Coronary artery (tissue), 2 donors: ENCODE results near the gene SEMA6C.
"Not testable (repeated sequence)": the region's sequence is repeated elsewhere in the genome, so short reads cannot be mapped to it uniquely, and the experiment has no call there.

ENCODE experiments used
- DNase-seq: peaks from one replicate; pipeline ENCODE4 v3.0.0-alpha.2; 2017; ENCODE audit warnings: low spot score
- H3K27ac ChIP-seq, 2 donors: fragments of 200-600 bp; sonication (generic); one replicate each; pipeline ENCODE4 v1.5.1; 2016 to 2019
- H3K4me3 ChIP-seq: fragments of 200-600 bp; sonication (generic); 2 replicates; pipeline ENCODE4 v1.5.1; 2016; ENCODE audit warnings: mild to moderate bottlenecking, moderate library complexity
- TF ChIP-seq, protein P1 (sequence below): fragments of 200-600 bp; sonication (generic); IDR thresholded peaks from one replicate; pipeline ENCODE4 v1.5.1; 2019; ENCODE audit warnings: antibody characterized with exemption

Gene SEMA6C, protein sequence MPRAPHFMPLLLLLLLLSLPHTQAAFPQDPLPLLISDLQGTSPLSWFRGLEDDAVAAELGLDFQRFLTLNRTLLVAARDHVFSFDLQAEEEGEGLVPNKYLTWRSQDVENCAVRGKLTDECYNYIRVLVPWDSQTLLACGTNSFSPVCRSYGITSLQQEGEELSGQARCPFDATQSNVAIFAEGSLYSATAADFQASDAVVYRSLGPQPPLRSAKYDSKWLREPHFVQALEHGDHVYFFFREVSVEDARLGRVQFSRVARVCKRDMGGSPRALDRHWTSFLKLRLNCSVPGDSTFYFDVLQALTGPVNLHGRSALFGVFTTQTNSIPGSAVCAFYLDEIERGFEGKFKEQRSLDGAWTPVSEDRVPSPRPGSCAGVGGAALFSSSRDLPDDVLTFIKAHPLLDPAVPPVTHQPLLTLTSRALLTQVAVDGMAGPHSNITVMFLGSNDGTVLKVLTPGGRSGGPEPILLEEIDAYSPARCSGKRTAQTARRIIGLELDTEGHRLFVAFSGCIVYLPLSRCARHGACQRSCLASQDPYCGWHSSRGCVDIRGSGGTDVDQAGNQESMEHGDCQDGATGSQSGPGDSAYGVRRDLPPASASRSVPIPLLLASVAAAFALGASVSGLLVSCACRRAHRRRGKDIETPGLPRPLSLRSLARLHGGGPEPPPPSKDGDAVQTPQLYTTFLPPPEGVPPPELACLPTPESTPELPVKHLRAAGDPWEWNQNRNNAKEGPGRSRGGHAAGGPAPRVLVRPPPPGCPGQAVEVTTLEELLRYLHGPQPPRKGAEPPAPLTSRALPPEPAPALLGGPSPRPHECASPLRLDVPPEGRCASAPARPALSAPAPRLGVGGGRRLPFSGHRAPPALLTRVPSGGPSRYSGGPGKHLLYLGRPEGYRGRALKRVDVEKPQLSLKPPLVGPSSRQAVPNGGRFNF

DNA sequence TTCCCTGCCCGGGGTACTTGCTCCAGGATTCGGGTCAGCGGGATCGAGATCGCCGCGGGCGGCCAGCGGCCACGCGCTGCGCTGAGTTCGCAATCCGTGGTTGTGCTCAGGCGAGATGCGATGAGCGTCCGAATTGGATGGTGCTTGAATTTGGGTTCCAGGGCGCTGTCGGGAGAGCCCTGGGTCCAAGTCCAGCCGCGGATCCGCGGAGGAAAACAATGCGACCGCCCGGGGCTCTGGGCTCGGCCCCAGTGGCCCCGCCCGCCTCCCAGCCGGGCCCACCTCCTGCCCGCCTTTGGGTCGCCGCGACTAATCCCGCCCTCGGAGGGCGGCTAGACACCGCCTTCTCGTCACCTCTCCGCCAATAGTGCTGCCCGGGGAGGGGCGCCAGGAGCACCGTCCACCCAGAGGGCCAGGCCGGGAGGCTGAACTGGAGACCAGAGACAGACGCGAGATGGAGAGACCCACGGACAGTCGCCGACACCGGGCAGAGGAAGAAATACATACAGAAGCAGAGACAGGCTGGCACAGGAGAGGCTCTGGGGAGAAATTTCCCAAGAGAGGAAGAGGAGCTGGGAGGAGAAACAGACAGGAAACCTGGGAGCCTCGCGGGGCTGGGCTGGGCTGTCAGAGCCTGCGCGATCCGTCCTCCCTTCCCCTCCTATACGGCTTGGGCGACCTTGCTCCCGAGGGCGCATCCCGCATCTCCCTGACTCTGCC, at the start of gene SEMA6C:
SEMA6C (minus strand) TSS at position 220 of the 720 bp plus-strand sequence. CDS start 4,010 bp downstream, outside the sequence.
- TF ChIP-seq, protein P1, sequence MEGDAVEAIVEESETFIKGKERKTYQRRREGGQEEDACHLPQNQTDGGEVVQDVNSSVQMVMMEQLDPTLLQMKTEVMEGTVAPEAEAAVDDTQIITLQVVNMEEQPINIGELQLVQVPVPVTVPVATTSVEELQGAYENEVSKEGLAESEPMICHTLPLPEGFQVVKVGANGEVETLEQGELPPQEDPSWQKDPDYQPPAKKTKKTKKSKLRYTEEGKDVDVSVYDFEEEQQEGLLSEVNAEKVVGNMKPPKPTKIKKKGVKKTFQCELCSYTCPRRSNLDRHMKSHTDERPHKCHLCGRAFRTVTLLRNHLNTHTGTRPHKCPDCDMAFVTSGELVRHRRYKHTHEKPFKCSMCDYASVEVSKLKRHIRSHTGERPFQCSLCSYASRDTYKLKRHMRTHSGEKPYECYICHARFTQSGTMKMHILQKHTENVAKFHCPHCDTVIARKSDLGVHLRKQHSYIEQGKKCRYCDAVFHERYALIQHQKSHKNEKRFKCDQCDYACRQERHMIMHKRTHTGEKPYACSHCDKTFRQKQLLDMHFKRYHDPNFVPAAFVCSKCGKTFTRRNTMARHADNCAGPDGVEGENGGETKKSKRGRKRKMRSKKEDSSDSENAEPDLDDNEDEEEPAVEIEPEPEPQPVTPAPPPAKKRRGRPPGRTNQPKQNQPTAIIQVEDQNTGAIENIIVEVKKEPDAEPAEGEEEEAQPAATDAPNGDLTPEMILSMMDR, result no peak
- peak; percentile 96 for DNase-seq
- H3K27ac ChIP-seq, result peak within 1 kb of the TSS; percentile 72 to 80
- H3K4me3 ChIP-seq, result peak within 1 kb of the TSS; percentile 77

DNA sequence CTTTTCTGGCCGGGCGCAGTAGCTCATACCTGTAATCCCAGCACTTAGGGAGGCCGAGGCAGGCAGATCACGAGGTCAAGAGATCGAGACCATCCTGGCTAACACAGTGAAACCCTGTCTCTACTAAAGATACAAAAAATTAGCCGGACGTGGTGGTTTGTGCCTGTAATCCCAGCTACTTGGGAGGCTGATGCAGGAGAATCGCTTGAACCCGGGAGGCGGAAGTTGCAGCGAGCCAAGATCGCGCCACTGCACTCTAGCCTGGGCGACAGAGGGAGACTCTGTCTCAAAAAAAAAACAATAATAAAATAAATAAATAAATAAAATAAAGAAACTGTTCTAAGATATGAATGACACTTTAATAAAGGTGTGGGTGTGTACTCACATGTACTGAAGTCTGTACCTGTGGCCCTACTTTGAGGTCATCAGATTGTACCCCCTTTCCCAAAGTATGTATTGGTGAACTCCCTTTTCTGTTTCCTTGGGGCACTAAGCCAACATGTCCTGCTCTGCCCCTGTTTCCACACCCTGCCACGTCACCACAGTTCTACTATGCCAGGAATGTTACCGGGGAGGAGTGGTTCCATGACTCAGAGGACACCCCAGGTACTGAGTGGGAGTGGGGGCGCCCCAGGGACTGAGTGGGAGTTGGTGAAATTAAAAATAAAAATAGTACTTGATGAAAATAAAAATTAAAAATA, 48.6 kb upstream of the SEMA6C start:
- H3K4me3 ChIP-seq, H3K27ac ChIP-seq, DNase-seq: not testable (repeated sequence)

DNA sequence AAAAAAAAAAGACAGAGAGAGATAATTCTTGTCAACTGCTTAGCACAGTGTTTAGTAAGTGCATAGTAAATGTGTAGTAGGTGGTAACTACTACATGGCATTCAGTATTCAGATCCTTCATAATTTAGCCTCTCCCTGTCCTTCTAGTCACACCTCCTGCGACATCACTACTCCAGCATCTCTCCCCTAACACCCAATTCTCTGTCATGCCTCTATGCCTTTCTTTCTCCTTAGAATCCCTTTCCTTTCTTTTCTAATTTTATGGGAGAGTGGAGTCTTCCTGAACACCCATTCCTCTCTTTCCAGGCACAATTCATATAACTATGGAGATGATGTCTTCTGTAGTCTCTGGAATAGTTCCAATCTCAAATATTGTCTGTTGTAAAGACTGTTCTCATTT, 47.4 kb upstream of the SEMA6C start:
- Histone ChIP-seq H3K27ac (no peak overlapping the region), H3K4me3 (no peak overlapping the region)
- TF ChIP-seq, protein P1, result no peak
- DNase-seq, result no peak

DNA sequence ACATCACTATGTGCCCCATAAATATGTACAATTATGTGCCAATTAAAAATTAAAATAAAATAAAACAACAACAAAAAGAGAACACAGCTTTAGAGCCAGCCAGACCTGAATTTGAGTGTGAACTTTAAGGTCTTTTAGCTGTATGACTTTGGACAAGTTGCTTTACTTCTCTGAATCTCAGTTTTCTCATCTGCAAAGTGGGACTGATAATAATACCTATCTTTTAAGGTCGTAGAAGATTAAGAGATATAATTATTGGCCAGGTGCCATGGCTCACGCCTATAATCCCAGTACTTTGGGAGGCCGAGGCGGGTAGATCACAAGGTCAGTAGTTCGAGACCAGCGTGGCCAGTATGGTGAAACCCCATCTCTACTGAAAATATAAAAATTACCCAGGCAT, 46.9 kb upstream of the SEMA6C start:
- DNase-seq, result no peak
- TF ChIP-seq, protein P1, result no peak
- H3K4me3 ChIP-seq, result no peak overlapping the region

DNA sequence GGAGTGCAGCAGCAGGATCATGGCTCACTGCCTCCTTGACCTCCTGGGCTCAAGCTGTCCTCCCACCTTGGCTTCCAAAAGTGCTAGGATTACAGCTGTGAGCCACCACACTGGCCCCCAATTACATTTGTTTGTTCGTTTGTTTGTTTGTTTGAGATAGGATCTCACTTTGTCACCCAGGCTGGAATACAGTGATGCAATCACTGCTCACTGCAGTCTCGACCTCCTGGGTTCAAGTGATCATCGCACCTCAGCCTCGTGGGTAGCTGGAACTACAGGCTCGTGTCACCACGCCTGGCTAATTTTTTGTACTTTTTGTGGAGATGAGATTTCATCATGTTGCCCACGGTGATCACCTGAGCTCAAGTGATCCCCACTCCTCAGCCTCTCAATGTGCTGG, 45.6 kb upstream of the SEMA6C start:
- TF ChIP-seq, protein P1, result no peak

More for the DNA sequence above, 46.9 kb upstream of the SEMA6C start:
- H3K27ac ChIP-seq, result no peak overlapping the region

DNA sequence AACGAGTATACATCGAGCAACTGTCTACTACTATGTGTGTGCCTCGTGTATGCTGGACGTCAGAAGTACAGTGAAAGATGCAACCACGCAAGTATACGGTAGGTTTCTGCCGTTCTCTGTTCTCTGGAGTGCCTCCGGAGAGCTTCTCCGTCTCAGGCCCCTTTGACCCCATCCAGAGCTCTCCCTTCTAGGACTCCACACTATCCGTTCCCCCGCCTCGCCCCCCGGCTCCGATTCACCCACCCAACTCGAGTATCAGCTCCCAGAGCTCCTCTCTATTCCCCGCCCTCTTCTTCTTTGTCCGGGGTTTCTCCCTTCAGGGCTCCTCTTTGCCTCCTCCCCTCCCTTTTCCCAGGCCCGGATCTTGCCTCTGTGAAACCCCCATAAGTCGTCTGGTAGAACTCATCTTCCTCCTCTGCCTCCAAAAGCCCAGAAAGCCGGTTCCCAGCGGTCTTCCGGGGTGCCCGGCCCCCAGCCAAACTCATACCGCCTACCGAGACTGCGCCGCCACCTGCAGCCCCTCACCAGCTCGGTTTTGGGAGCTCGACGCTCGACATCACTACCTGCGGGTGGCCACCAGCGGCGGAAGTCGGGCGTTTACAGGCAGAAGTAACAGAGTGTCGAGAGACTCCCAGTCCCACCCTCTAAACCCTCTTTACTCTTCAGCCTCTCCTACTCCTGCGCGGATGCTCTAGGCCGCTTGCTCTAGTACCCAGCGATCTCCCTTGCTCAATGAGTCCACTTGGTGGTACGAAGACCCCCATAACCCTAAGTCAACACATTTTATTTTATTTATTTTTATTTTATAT, 43.4 kb upstream of the SEMA6C start, which contains the start of gene VPS72:
VPS72 (minus strand) TSS at position 561 of the 809 bp plus-strand sequence; CDS start at position 485, 76 bp downstream.
- TF ChIP-seq, protein P1, result no peak

More for the DNA sequence above, 45.6 kb upstream of the SEMA6C start:
- no peak for DNase-seq
- Histone ChIP-seq H3K4me3 (no peak overlapping the region), H3K27ac (no peak overlapping the region)

DNA sequence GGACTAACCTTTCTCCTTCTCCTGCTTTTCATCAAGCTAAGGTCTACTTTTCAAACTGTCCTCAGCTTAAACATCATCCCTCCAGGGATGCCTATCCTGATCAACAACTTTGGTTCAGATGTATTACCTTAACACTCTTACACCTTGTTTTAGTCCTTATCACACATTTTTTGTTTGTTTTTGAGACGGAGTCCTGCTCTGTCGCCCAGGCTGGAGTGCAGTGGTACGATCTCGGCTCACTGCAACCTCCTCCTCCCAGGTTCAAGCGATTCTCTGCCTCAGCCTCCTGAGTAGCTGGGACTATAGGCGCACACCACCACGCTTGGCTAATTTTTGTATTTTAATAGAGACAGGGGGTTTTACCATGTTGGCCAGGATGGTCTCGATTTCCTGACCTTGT, 42.2 kb upstream of the SEMA6C start:
- H3K4me3 ChIP-seq, result peak overlapping the region; percentile 85
- DNase-seq, H3K27ac ChIP-seq: not testable (repeated sequence)

More for the DNA sequence above, 43.4 kb upstream of the SEMA6C start, which contains the start of gene VPS72:
- peak; percentile 88 for DNase-seq
- H3K4me3 ChIP-seq, result peak within 1 kb of the TSS; percentile 85
- peak within 1 kb of the TSS; percentile 75 to 82 for H3K27ac ChIP-seq
